Hepatocyte (in vitro differentiated cells): Measurements from ENCODE around the gene UBE2L6. TPM values are rescaled to one million over a fixed set of nuclear protein-coding genes. Genes with fewer than 3 reads are reported as not detected.
"Not testable (repeated sequence)": the region's sequence is repeated elsewhere in the genome, so short reads cannot be mapped to it uniquely, and the experiment has no call there.

Source experiments
- DNase-seq: peaks from one replicate; pipeline ENCODE4 v3.0.0-alpha.2; 2016; ENCODE audit warnings: low spot score
- H2AFZ ChIP-seq: fragments of 200-600 bp; sonication (generic); 2 replicates; pipeline ENCODE4 v1.6.0; 2016; ENCODE audit warnings: antibody characterized with exemption, mild to moderate bottlenecking
- H3K27ac ChIP-seq: fragments of 200-600 bp; sonication (generic); 2 replicates; pipeline ENCODE4 v1.5.1; 2016; ENCODE audit warnings: mild to moderate bottlenecking
- H3K27me3 ChIP-seq: fragments of 200-600 bp; sonication (generic); 2 replicates; pipeline ENCODE4 v1.6.1; 2016
- H3K36me3 ChIP-seq: fragments of 200-600 bp; sonication (generic); replicated peaks from 2 replicates; pipeline ENCODE4 v1.5.1; 2016; ENCODE audit warnings: low read depth; ENCODE audit not compliant: insufficient read depth
- H3K4me1 ChIP-seq: fragments of 200-600 bp; sonication (generic); 2 replicates; pipeline ENCODE4 v1.5.1; 2016; ENCODE audit warnings: mild to moderate bottlenecking, moderate library complexity; ENCODE audit not compliant: insufficient read depth
- H3K4me2 ChIP-seq: fragments of 200-600 bp; sonication (generic); 2 replicates; pipeline ENCODE4 v1.6.0; 2016
- H3K4me3 ChIP-seq: fragments of 200-600 bp; sonication (generic); 2 replicates; pipeline ENCODE4 v1.5.1; 2016; ENCODE audit warnings: mild to moderate bottlenecking
- H3K79me2 ChIP-seq: fragments of 200-600 bp; sonication (generic); 2 replicates; pipeline ENCODE4 v1.6.0; 2017; ENCODE audit warnings: mild to moderate bottlenecking
- H3K9me2 ChIP-seq: fragments of 200-600 bp; sonication (generic); replicated peaks from 2 replicates; pipeline ENCODE4 v1.6.0; 2017; ENCODE audit warnings: mild to moderate bottlenecking; ENCODE audit not compliant: insufficient read depth
- H3K9me3 ChIP-seq: fragments of 200-600 bp; sonication (generic); 2 replicates; pipeline ENCODE4 v1.5.1; 2016; ENCODE audit warnings: low read depth, mild to moderate bottlenecking
- H4K20me1 ChIP-seq: fragments of 200-600 bp; sonication (generic); 2 replicates; pipeline ENCODE4 v1.6.0; 2016; ENCODE audit warnings: mild to moderate bottlenecking; ENCODE audit not compliant: insufficient read depth, poor library complexity, severe bottlenecking
- CTCF ChIP-seq: fragments of 200-600 bp; sonication (generic); IDR thresholded peaks from 2 replicates; pipeline ENCODE4 v1.5.1; 2016; ENCODE audit warnings: antibody characterized with exemption, mild to moderate bottlenecking; ENCODE audit not compliant: poor library complexity
- EZH2 ChIP-seq: fragments of 200-600 bp; sonication (generic); IDR thresholded peaks from 2 replicates; pipeline ENCODE4 v1.6.1; 2016; ENCODE audit warnings: antibody characterized with exemption, mild to moderate bottlenecking, borderline replicate concordance
- EZH2phosphoT487 ChIP-seq: fragments of 200-600 bp; sonication (generic); IDR thresholded peaks from one replicate; pipeline ENCODE4 v1.6.1; 2018; ENCODE audit warnings: antibody characterized with exemption, mild to moderate bottlenecking, low read depth, moderate library complexity; ENCODE audit not compliant: unreplicated experiment, severe bottlenecking
- WGBS: methylation state at CpG from one replicate; pipeline ENCODE4 v1.1.6; 2016; ENCODE audit warnings: low lambda C conversion rate; ENCODE audit errors: missing lambda C conversion rate; 5-methylcytosine and 5-hydroxymethylcytosine counted together
- polyA plus RNA-seq: library from polyadenylated mRNA; unstranded; fragments of >200 nt; fragmentation: Nextera tagmentation; extraction: Ambion mirVana; gene quantifications from 2 replicates; pipeline ENCODE4 v1.2.1, GENCODE V29; 2016
- total RNA-seq: library from RNA; depleted of rRNA; stranded (reverse); fragments of >200 nt; gene quantifications from 2 replicates; pipeline ENCODE4 v1.2.3, GENCODE V29; 2014

Gene UBE2L6
- total and polyA plus RNA-seq, 2 experiments from 2014 or later, result 45.7 to 113 TPM

GRCh38 chr11:57536947-57537619 lies 30.4 kb downstream of the UBE2L6 start, which contains the start of gene SMTNL1:
SMTNL1 (plus strand) TSS chr11:57537595; CDS start chr11:57542643, 5,048 bp downstream.
- H3K36me3 ChIP-seq, result no peaks in the 10 kb centered on the region
- no peaks in the 10 kb centered on the region for H3K9me2 ChIP-seq
- H3K27me3 ChIP-seq, result no peaks in the 10 kb centered on the region
- no peak within 1 kb of the TSS for H3K4me3 ChIP-seq
- H3K4me1 ChIP-seq, result no peaks in the 10 kb centered on the region
- H3K9me3 ChIP-seq, result no peaks in the 10 kb centered on the region
- WGBS, result 69% methylated on average over 13 of the region's 14 CpGs
- no peaks in the 10 kb centered on the region for H4K20me1 ChIP-seq
- no peak within 1 kb of the TSS for H3K4me2 ChIP-seq
- no peaks in the 10 kb centered on the region for H3K79me2 ChIP-seq
- H3K27ac ChIP-seq, result no peak within 1 kb of the TSS
- no peak within 1 kb of the TSS for H2AFZ ChIP-seq
- TF ChIP-seq EZH2, result no peak
- no peak for TF ChIP-seq EZH2phosphoT487
- DNase-seq, result no peak

GRCh38 chr11:57534449-57534848 lies 33.0 kb downstream of the UBE2L6 start:
- WGBS, result 91% methylated on average over 7 of the region's 7 CpGs
- not testable (repeated sequence) for H3K4me2 ChIP-seq, H3K36me3 ChIP-seq, H3K27me3 ChIP-seq, H3K27ac ChIP-seq, DNase-seq, H3K9me3 ChIP-seq, H2AFZ ChIP-seq, H3K4me3 ChIP-seq, H4K20me1 ChIP-seq, H3K4me1 ChIP-seq, H3K79me2 ChIP-seq, H3K9me2 ChIP-seq

DNA sequence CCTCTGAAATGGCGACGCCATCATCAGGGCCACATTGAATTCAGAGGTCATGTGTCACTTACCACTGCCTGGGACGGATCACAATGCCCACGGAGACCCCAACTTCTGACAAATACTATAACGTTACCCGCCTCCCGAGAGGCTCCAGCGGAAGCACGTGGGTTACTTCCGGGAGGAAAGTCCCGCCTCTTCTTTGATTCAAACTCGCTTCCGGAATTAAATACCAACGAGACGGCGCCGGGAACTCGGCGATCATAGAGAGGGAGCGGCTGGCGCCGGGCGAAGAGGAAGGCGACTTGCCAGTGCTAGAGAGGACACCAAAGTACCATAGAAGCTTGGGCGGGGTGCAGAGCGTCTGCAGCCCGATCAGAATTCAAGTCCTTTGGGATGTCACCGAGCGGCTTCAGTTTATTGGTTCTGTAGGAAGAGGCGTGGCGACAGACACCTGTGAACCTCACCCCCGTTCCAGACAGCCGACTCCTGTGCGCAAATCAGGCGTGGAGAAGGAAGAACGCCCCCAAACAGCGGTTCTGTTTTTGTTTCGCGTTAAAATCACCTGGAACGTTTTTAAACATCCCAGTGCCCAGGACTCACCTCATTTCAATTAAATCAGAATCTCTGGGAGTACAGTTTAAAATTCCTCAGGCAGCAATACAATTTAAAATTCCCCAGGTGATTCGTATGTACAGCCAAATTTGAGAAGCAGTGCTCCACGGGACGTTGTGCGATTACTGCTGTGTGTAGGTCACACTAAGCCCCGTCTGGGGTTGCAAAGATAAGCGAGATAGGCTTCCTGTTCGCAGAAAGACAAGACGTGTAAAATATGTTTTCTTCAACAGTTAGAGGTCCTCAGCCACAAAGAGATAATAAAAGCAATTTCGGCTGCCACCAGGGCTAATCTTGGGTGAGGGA lies 36.6 kb downstream of the UBE2L6 start, which contains the start of gene TIMM10:
Gene TIMM10 (minus strand): TSS at position 159 of the 912 bp plus-strand sequence. CDS start 565 bp downstream, outside the sequence.
- Histone ChIP-seq H3K9me3 (no peaks in the 10 kb centered on the region), H3K4me3 (peak within 1 kb of the TSS; percentile 48), H3K27ac (peak within 1 kb of the TSS; percentile 74), H3K9me2 (no peaks in the 10 kb centered on the region), H2AFZ (peak within 1 kb of the TSS; percentile 67), H4K20me1 (no peaks in the 10 kb centered on the region), H3K36me3 (no peaks in the 10 kb centered on the region), H3K4me2 (peak within 1 kb of the TSS; percentile 80), H3K27me3 (no peaks in the 10 kb centered on the region), H3K79me2 (peaks cover 14% of the 10 kb centered on the region), H3K4me1 (no peaks in the 10 kb centered on the region)
- 1% methylated on average over 49 of the region's 49 CpGs for WGBS
- no peak for TF ChIP-seq EZH2
- no peak for TF ChIP-seq CTCF
- no peak for TF ChIP-seq EZH2phosphoT487
- peak; percentile 97 for DNase-seq

- Histone ChIP-seq H2AFZ (peak overlapping the region; percentile 34), H3K9me3 (no peaks in the 10 kb centered on the region), H3K36me3 (no peaks in the 10 kb centered on the region), H3K4me3 (peak overlapping the region; percentile 48), H3K27ac (no peak overlapping the region), H3K9me2 (no peaks in the 10 kb centered on the region), H3K4me1 (no peaks in the 10 kb centered on the region), H4K20me1 (no peaks in the 10 kb centered on the region), H3K27me3 (no peaks in the 10 kb centered on the region), H3K4me2 (peak overlapping the region; percentile 80), H3K79me2 (peaks cover 14% of the 10 kb centered on the region)
- 2% methylated on average over 17 of the region's 17 CpGs for WGBS
- no peak for TF ChIP-seq EZH2phosphoT487
- TF ChIP-seq CTCF, result no peak
- TF ChIP-seq EZH2, result no peak
- no peak for DNase-seq
These were observed 37.3 kb downstream of the UBE2L6 start for GRCh38 chr11:57530215-57530595.
